22Rv1 (cell line): ENCODE measurements around the gene RPL36.

Experiments used
- ZFX ChIP-seq: fragments of 450-650 bp; IDR thresholded peaks from 2 replicates; pipeline ENCODE4 v1.6.1; 2017; ENCODE audit warnings: antibody characterized with exemption, borderline replicate concordance
- TF ChIP-seq, protein P1 (sequence below): fragments of 450-650 bp; IDR thresholded peaks from 2 replicates; pipeline ENCODE4 v1.5.1; 2017; ENCODE audit warnings: mild to moderate bottlenecking

DNA sequence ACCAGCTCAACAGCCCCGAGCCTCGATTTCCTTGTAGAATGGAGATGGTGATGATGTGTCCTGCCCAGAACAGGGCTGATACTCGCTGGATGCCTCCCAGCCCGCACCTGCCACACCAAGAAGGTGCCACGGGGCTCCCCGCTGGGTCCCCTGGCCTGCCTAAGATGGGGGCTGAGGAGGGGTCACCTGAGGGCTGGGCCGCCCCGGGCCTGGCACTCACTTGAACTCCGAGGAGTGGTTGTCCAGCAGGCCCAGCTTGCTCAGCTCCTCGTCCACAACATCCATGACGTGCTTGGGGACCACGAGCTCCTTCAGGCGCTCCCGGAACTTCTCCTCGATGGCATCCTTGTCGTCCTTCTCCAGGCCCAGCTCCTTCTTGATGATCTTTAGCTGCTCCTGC is 15.5 kb downstream of the RPL36 start:
- TF ChIP-seq, protein P1, sequence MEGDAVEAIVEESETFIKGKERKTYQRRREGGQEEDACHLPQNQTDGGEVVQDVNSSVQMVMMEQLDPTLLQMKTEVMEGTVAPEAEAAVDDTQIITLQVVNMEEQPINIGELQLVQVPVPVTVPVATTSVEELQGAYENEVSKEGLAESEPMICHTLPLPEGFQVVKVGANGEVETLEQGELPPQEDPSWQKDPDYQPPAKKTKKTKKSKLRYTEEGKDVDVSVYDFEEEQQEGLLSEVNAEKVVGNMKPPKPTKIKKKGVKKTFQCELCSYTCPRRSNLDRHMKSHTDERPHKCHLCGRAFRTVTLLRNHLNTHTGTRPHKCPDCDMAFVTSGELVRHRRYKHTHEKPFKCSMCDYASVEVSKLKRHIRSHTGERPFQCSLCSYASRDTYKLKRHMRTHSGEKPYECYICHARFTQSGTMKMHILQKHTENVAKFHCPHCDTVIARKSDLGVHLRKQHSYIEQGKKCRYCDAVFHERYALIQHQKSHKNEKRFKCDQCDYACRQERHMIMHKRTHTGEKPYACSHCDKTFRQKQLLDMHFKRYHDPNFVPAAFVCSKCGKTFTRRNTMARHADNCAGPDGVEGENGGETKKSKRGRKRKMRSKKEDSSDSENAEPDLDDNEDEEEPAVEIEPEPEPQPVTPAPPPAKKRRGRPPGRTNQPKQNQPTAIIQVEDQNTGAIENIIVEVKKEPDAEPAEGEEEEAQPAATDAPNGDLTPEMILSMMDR, result no peak
- no peak for TF ChIP-seq ZFX
